Breast epithelium (tissue), 4 donors: ENCODE results near the gene KLK14. TPM values are rescaled to one million over a fixed set of nuclear protein-coding genes. Genes with fewer than 3 reads are reported as not detected.

ENCODE experiments used
- DNase-seq, 2 donors: peaks; one replicate each; pipeline ENCODE4 v3.0.0-alpha.2; 2019; ENCODE audit warnings: low spot score in 2 of 2
- H3K27ac ChIP-seq, 2 donors: fragments of 200-600 bp; sonication (generic) in 1 of 2; one replicate each; pipeline ENCODE4 v1.5.1; 2016 to 2019; ENCODE audit warnings: mild to moderate bottlenecking in 1 of 2
- H3K27me3 ChIP-seq, 2 donors: fragments of 200-600 bp; sonication (generic) in 1 of 2; one replicate each; pipeline versions ENCODE4 v1.5.1 to v1.6.0; 2017 to 2019; ENCODE audit warnings: control low read depth in 1 of 2, mild to moderate bottlenecking in 1 of 2
- H3K36me3 ChIP-seq: fragments of 200-600 bp; one replicate; pipeline ENCODE4 v1.5.1; 2019
- H3K4me1 ChIP-seq, 2 donors: fragments of 200-600 bp; sonication (generic); one replicate each; pipeline ENCODE4 v1.5.1; 2016 to 2019; ENCODE audit warnings: control low read depth in 1 of 2
- H3K4me3 ChIP-seq, 3 donors: fragments of 200-600 bp; sonication (generic); 1 replicate in 2 of 3; 2 replicates in 1 of 3; pipeline ENCODE4 v1.5.1; 2016 to 2019; ENCODE audit warnings: mild to moderate bottlenecking in 3 of 3, moderate library complexity in 2 of 3
- H3K9me3 ChIP-seq, 2 donors: fragments of 200-600 bp; sonication (generic) in 1 of 2; one replicate each; pipeline ENCODE4 v1.5.1; 2016 to 2019; ENCODE audit warnings: control low read depth in 1 of 2
- CTCF ChIP-seq, 3 donors: fragments of 450-650 bp; IDR thresholded peaks; one replicate each; pipeline ENCODE4 v1.5.1; 2016 to 2017; ENCODE audit warnings: antibody characterized with exemption in 3 of 3, mild to moderate bottlenecking in 3 of 3, moderate library complexity in 3 of 3
- POLR2A ChIP-seq: fragments of 450-650 bp; IDR thresholded peaks from one replicate; pipeline ENCODE4 v1.6.1; 2016; ENCODE audit warnings: antibody characterized with exemption, mild to moderate bottlenecking, moderate library complexity
- POLR2AphosphoS5 ChIP-seq, 3 donors: sonication (generic); formaldehyde crosslinking; IDR thresholded peaks; one replicate each; pipeline ENCODE4 v1.6.1; 2017; ENCODE audit warnings: antibody characterized with exemption in 3 of 3
- intact Hi-C: fragments of 100-400 bp; cut with DNase I; formaldehyde crosslinking; loops from one replicate; pipeline ENCODE4 v1.15.1; 2023; ENCODE audit warnings: low total_unique reads
- total RNA-seq, 3 donors: library from RNA; depleted of rRNA; stranded (reverse); fragments of >200 nt; gene quantifications; one replicate each; pipeline ENCODE4 v1.1.0, GENCODE V29; 2016

The KLK14 gene
- total RNA-seq, 3 donors from 2014 or later, result 0.98 TPM; not detected in 2

- Histone ChIP-seq H3K27me3 (no peaks in the 10 kb centered on the region), H3K4me1 (peaks cover 0 to 5% of the 10 kb centered on the region in 2 donors), H3K4me3 (no peak overlapping the region), H3K9me3 (no peaks in the 10 kb centered on the region), H3K36me3 (no peaks in the 10 kb centered on the region), H3K27ac (no peak overlapping the region)
- no peak for DNase-seq
- TF ChIP-seq POLR2A (no peak), POLR2AphosphoS5 (IDR thresholded peaks at IDR 0.05) (no peak)
- intact Hi-C loops, result no loop called here
Observed at GRCh38 chr19:51102991-51103390, 20.3 kb upstream of the KLK14 start.

GRCh38 chr19:51101171-51101865 is 18.6 kb upstream of the KLK14 start:
- Histone ChIP-seq H3K27me3 (no peaks in the 10 kb centered on the region), H3K27ac (no peak overlapping the region), H3K9me3 (no peaks in the 10 kb centered on the region), H3K4me1 (no peaks in the 10 kb centered on the region), H3K4me3 (no peak overlapping the region), H3K36me3 (no peaks in the 10 kb centered on the region)
- DNase-seq, result no peak
- intact Hi-C loops, result no loop called here
- no peak for TF ChIP-seq POLR2A
- no peak for TF ChIP-seq CTCF (IDR thresholded peaks at IDR 0.05)
- no peak for TF ChIP-seq POLR2AphosphoS5 (IDR thresholded peaks at IDR 0.05)

GRCh38 chr19:51100601-51101000 is 17.9 kb upstream of the KLK14 start:
- Histone ChIP-seq H3K36me3 (no peaks in the 10 kb centered on the region), H3K4me3 (no peak overlapping the region), H3K4me1 (no peaks in the 10 kb centered on the region), H3K9me3 (no peaks in the 10 kb centered on the region), H3K27me3 (no peaks in the 10 kb centered on the region), H3K27ac (no peak overlapping the region)
- intact Hi-C loops, result no loop called here
- no peak for TF ChIP-seq CTCF (IDR thresholded peaks at IDR 0.05)
- no peak for TF ChIP-seq POLR2AphosphoS5 (IDR thresholded peaks at IDR 0.05)
- no peak for TF ChIP-seq POLR2A
- DNase-seq, result no peak

GRCh38 chr19:51099047-51099382 is 16.3 kb upstream of the KLK14 start:
- no peak overlapping the region for H3K27ac ChIP-seq

GRCh38 chr19:51098365-51099046 is 15.8 kb upstream of the KLK14 start:
- H3K9me3 ChIP-seq, result no peaks in the 10 kb centered on the region
- TF ChIP-seq CTCF (IDR thresholded peaks at IDR 0.05) (no peak), POLR2AphosphoS5 (IDR thresholded peaks at IDR 0.05) (no peak), POLR2A (no peak)
- intact Hi-C loops, result no loop called here
- H3K4me3 ChIP-seq, result peak overlapping the region in 1 of 3 donors; percentile 39
- no peak overlapping the region for H3K27ac ChIP-seq
- no peaks in the 10 kb centered on the region for H3K36me3 ChIP-seq
- no peaks in the 10 kb centered on the region for H3K4me1 ChIP-seq
- no peaks in the 10 kb centered on the region for H3K27me3 ChIP-seq
- DNase-seq, result no peak

More at GRCh38 chr19:51099047-51099382, 16.3 kb upstream of the KLK14 start:
- no peaks in the 10 kb centered on the region for H3K4me1 ChIP-seq
- intact Hi-C loops, result no loop called here
- no peak for TF ChIP-seq POLR2AphosphoS5 (IDR thresholded peaks at IDR 0.05)
- no peak for TF ChIP-seq POLR2A
- no peak for TF ChIP-seq CTCF (IDR thresholded peaks at IDR 0.05)
- peak overlapping the region in 1 of 3 donors; percentile 39 for H3K4me3 ChIP-seq
- no peak for DNase-seq
- no peaks in the 10 kb centered on the region for H3K27me3 ChIP-seq
- no peaks in the 10 kb centered on the region for H3K36me3 ChIP-seq
- no peaks in the 10 kb centered on the region for H3K9me3 ChIP-seq
